IMR-90 (cell line): ENCODE data around the gene CACNA1G. TPM values are rescaled to one million over a fixed set of nuclear protein-coding genes. Genes with fewer than 3 reads are reported as not detected.

Experiments
- ATAC-seq: fragments of 200-7000 bp; cut with Tn5 transposase; 2 replicates; pipeline ENCODE4 v1.9.1; 2020; ENCODE audit warnings: low read depth, mild to moderate bottlenecking, moderate library complexity
- BruUV-seq: library from RNA; stranded (reverse); fragments of 400-500 nt; replicated peaks from 2 replicates; lab custom pipeline; 2021; lab: Mats Ljungman, UMichigan
- CTCF ChIA-PET: fragments of 300-600 bp; formaldehyde crosslinking; extraction: SDS; loops from one replicate; lab custom pipeline; 2021; ENCODE audit warnings: antibody characterized with exemption; lab: Yijun Ruan, JAX
- POLR2A ChIA-PET: fragments of 300-600 bp; sonication (Branson Sonifier 250); formaldehyde crosslinking; loops from one replicate; lab custom pipeline; 2022; ENCODE audit warnings: antibody characterized with exemption; ENCODE audit not compliant: unreplicated experiment; lab: Charles Lee
- DNase-seq: peaks from one replicate; pipeline ENCODE4 v3.0.0; 2013
- H2AFZ ChIP-seq: replicated peaks from 2 replicates; pipeline ENCODE3; 2013; ENCODE audit warnings: low read length, mild to moderate bottlenecking; ENCODE audit not compliant: poor library complexity
- H2AK5ac ChIP-seq: 2 replicates; pipeline ENCODE4 v1.6.1; 2013; ENCODE audit warnings: low read depth, low read length, inconsistent platforms
- H2AK9ac ChIP-seq: replicated peaks from 2 replicates; pipeline ENCODE3; 2013; ENCODE audit warnings: mild to moderate bottlenecking, low read depth, low read length, moderate library complexity; ENCODE audit not compliant: poor library complexity
- H2BK120ac ChIP-seq: 2 replicates; pipeline ENCODE4 v1.6.1; 2013; ENCODE audit warnings: low read depth, low read length, inconsistent platforms
- H2BK15ac ChIP-seq: 3 replicates; pipeline ENCODE4 v1.6.1; 2013; ENCODE audit warnings: low read depth, low read length, inconsistent platforms
- H2BK20ac ChIP-seq: 2 replicates; pipeline ENCODE4 v1.6.1; 2013; ENCODE audit warnings: low read depth, mild to moderate bottlenecking, inconsistent platforms, low read length, moderate library complexity
- H2BK5ac ChIP-seq: 2 replicates; pipeline ENCODE4 v1.6.1; 2013; ENCODE audit warnings: mild to moderate bottlenecking, low read depth, low read length, inconsistent platforms; ENCODE audit not compliant: poor library complexity, severe bottlenecking
- H3K14ac ChIP-seq: replicated peaks from 2 replicates; pipeline ENCODE4 v1.6.1; 2013; ENCODE audit warnings: low read depth, low read length, inconsistent platforms
- H3K18ac ChIP-seq: 2 replicates; pipeline ENCODE4 v1.6.1; 2013; ENCODE audit warnings: low read depth, low read length, control low read depth
- H3K23ac ChIP-seq: 2 replicates; pipeline ENCODE4 v1.6.1; 2013; ENCODE audit warnings: low read depth, low read length, inconsistent platforms
- H3K27ac ChIP-seq: 2 replicates; pipeline ENCODE4 v1.5.1; 2013; ENCODE audit warnings: mild to moderate bottlenecking, control low read depth, low read length; ENCODE audit not compliant: insufficient read depth
- H3K27me3 ChIP-seq: 2 replicates; pipeline ENCODE4 v1.6.1; 2013; ENCODE audit warnings: low read length; ENCODE audit not compliant: control insufficient read depth, insufficient read depth
- H3K36me3 ChIP-seq: 2 replicates; pipeline ENCODE4 v1.6.1; 2013; ENCODE audit warnings: low read length, mixed read lengths; ENCODE audit not compliant: control insufficient read depth, insufficient read depth
- H3K4ac ChIP-seq: 2 replicates; pipeline ENCODE4 v1.6.1; 2013; ENCODE audit warnings: low read depth, low read length, inconsistent platforms
- H3K4me1 ChIP-seq: 2 replicates; pipeline ENCODE4 v1.6.1; 2013; ENCODE audit warnings: low read length, mixed read lengths; ENCODE audit not compliant: control insufficient read depth, insufficient read depth
- H3K4me2 ChIP-seq: 2 replicates; pipeline ENCODE4 v1.6.1; 2013; ENCODE audit warnings: low read depth, mild to moderate bottlenecking, control low read depth, low read length, moderate library complexity
- H3K4me3 ChIP-seq: 2 replicates; pipeline ENCODE4 v1.5.1; 2013; ENCODE audit warnings: low read depth, mild to moderate bottlenecking, control low read depth, low read length, moderate library complexity; ENCODE audit not compliant: insufficient read depth
- H3K56ac ChIP-seq: 2 replicates; pipeline ENCODE4 v1.6.1; 2013; ENCODE audit warnings: low read length, inconsistent platforms; ENCODE audit not compliant: insufficient read depth; ENCODE audit errors: extremely low read depth
- H3K79me1 ChIP-seq, 2 experiments: 2 replicates each; pipeline ENCODE4 v1.6.1; 2013; ENCODE audit warnings: low read length in 2 of 2, inconsistent platforms in 1 of 2, low read depth in 1 of 2
- H3K9ac ChIP-seq: 2 replicates; pipeline ENCODE4 v1.6.1; 2013; ENCODE audit warnings: low read depth, low read length, control low read depth
- H3K9me1 ChIP-seq: 2 replicates; pipeline ENCODE4 v1.6.1; 2013; ENCODE audit warnings: low read length, inconsistent platforms; ENCODE audit not compliant: insufficient read depth
- H3K9me3 ChIP-seq: 2 replicates; pipeline ENCODE4 v1.6.1; 2013; ENCODE audit warnings: low read length; ENCODE audit not compliant: control insufficient read depth, insufficient read depth
- H4K20me1 ChIP-seq: 2 replicates; pipeline ENCODE4 v1.6.1; 2013; ENCODE audit warnings: low read length, inconsistent platforms; ENCODE audit not compliant: insufficient read depth
- H4K5ac ChIP-seq: 2 replicates; pipeline ENCODE4 v1.6.1; 2013; ENCODE audit warnings: mild to moderate bottlenecking, low read depth, low read length, control low read depth
- H4K8ac ChIP-seq, 2 experiments: 2 replicates each; pipeline ENCODE4 v1.6.1; 2013; ENCODE audit warnings: low read depth in 2 of 2, low read length in 2 of 2, control low read depth in 1 of 2, inconsistent platforms in 1 of 2
- H4K91ac ChIP-seq: 2 replicates; pipeline ENCODE4 v1.6.1; 2013; ENCODE audit warnings: low read depth, low read length, inconsistent platforms; ENCODE audit not compliant: insufficient read depth
- BHLHE40 ChIP-seq: fragments of 150-350 bp; IDR thresholded peaks from 2 replicates; pipeline ENCODE4 v1.6.1; 2016; ENCODE audit warnings: mild to moderate bottlenecking, low read depth, low read length
- CEBPB ChIP-seq: IDR thresholded peaks from 2 replicates; pipeline ENCODE4 v1.6.1; 2012; ENCODE audit warnings: low read depth, low read length, improper control_type of control experiment
- CTCF ChIP-seq: conservative IDR thresholded peaks from 2 replicates; pipeline ENCODE4 v1.5.1; 2012; ENCODE audit warnings: mild to moderate bottlenecking, low read depth, low read length, improper control_type of control experiment
- FOS ChIP-seq: fragments of 150-350 bp; IDR thresholded peaks from 2 replicates; pipeline ENCODE4 v1.6.1; 2016; ENCODE audit warnings: low read depth, low read length
- MAFK ChIP-seq: IDR thresholded peaks from 2 replicates; pipeline ENCODE4 v1.6.1; 2012; ENCODE audit warnings: low read depth, low read length, improper control_type of control experiment
- MAZ ChIP-seq: IDR thresholded peaks from 2 replicates; pipeline ENCODE4 v1.6.1; 2012; ENCODE audit warnings: low read depth, mild to moderate bottlenecking, low read length, improper control_type of control experiment, moderate library complexity, borderline replicate concordance
- RAD21 ChIP-seq: IDR thresholded peaks from 2 replicates; pipeline ENCODE4 v1.6.1; 2012; ENCODE audit warnings: low read length, improper control_type of control experiment
- RCOR1 ChIP-seq: IDR thresholded peaks from 2 replicates; pipeline ENCODE4 v1.6.1; 2012; ENCODE audit warnings: mild to moderate bottlenecking, low read length, improper control_type of control experiment; ENCODE audit not compliant: insufficient replicate concordance
- RFX5 ChIP-seq: IDR thresholded peaks from 2 replicates; pipeline ENCODE4 v1.8.0; 2012; ENCODE audit warnings: low read depth, mild to moderate bottlenecking, low read length, moderate library complexity
- SMC3 ChIP-seq: fragments of 150-350 bp; IDR thresholded peaks from 2 replicates; pipeline ENCODE4 v1.6.1; 2016; ENCODE audit warnings: low read depth, mild to moderate bottlenecking, antibody characterized with exemption, low read length, moderate library complexity
- USF2 ChIP-seq: fragments of 150-350 bp; IDR thresholded peaks from 2 replicates; pipeline ENCODE4 v1.6.1; 2017; ENCODE audit warnings: mild to moderate bottlenecking, antibody characterized with exemption, low read length, low read depth
- WGBS, 2 experiments: methylation state at CpG; one replicate each; pipeline versions ENCODE4 v1.1.5 to v1.1.7; 2013; ENCODE audit warnings: missing lambda C conversion rate in 2 of 2; ENCODE audit not compliant: insufficient read length in 1 of 2; ENCODE audit errors: extremely low coverage in 2 of 2; 5-methylcytosine and 5-hydroxymethylcytosine counted together
- dilution Hi-C: fragments of 300-500 bp; cut with HindIII; formaldehyde crosslinking; loops from one replicate; pipeline ENCODE4 v1.14.3; 2018; ENCODE audit warnings: low sequenced_read_pairs; ENCODE audit not compliant: unreplicated experiment
- in situ Hi-C: fragments of 300-500 bp; cut with MboI; formaldehyde crosslinking; loops from 3 replicates; pipeline ENCODE4 v1.14.3; 2019; ENCODE audit warnings: low sequenced_read_pairs, inconsistent platforms, mixed read lengths
- intact Hi-C: fragments of 100-400 bp; cut with micrococcal nuclease; formaldehyde crosslinking; loops from 2 replicates; pipeline ENCODE4 v1.10.0; 2022
- polyA plus RNA-seq, 3 experiments: library from polyadenylated mRNA; depleted of rRNA; stranded (reverse); fragments of >200 nt; gene quantifications; 2 replicates each; pipeline ENCODE4 v1.2.3, GENCODE V29; 2012; ENCODE audit warnings: low replicate concordance in 1 of 3
- total RNA-seq: library from RNA; depleted of rRNA; stranded (reverse); fragments of >200 nt; gene quantifications from 2 replicates; pipeline ENCODE4 v1.2.3, GENCODE V29; 2012
- TF ChIP-seq, protein P1 (sequence below): fragments of 150-350 bp; IDR thresholded peaks from 2 replicates; pipeline ENCODE4 v1.6.1; 2016; ENCODE audit warnings: low read depth, mild to moderate bottlenecking, low read length, moderate library complexity, borderline replicate concordance

The CACNA1G gene
- total and polyA plus RNA-seq, 2 of the 4 experiments (the other 2 are of a cell fraction), result under 0.01 to 0.03 TPM

GRCh38 chr17:50630524-50631194 lies 70.1 kb downstream of the CACNA1G start:
- DNase-seq, result no peak
- peaks cover 6% of the 10 kb centered on the region; the same call in 1 of the 2 replicates for H3K9me1 ChIP-seq
- no peaks in the 10 kb centered on the region for H3K36me3 ChIP-seq
- H3K27me3 ChIP-seq, result peaks cover 12% of the 10 kb centered on the region; the same call in 1 of the 2 replicates
- no peaks in the 10 kb centered on the region for H3K9me3 ChIP-seq
- no peak overlapping the region for H3K56ac ChIP-seq
- H2AK5ac ChIP-seq, result peak overlapping the region; percentile 70; the same call in 1 of the 2 replicates
- no peak overlapping the region for H3K4me3 ChIP-seq
- H2BK5ac ChIP-seq, result no peak overlapping the region
- no peak overlapping the region for H4K5ac ChIP-seq
- H4K8ac ChIP-seq, result no peak overlapping the region; a peak in 1 of 4 replicates
- H3K14ac ChIP-seq, result no peak overlapping the region
- no peaks in the 10 kb centered on the region for H4K20me1 ChIP-seq
- in situ Hi-C loops (no loop called here), dilution Hi-C loops (no loop called here), intact Hi-C loops (no loop called here)
- H3K79me1 ChIP-seq, result peaks cover 4 to 7% of the 10 kb centered on the region in 2 experiments; a peak in 3 of 4 replicates
- no peak overlapping the region for H3K9ac ChIP-seq
- H2AFZ ChIP-seq, result peak overlapping the region; percentile 65
- H4K91ac ChIP-seq, result no peak overlapping the region
- TF ChIP-seq MAZ (no peak), CEBPB (no peak), CTCF (peak; percentile 62), RCOR1 (no peak), RFX5 (no peak), BHLHE40 (no peak), RAD21 (peak; percentile 57), SMC3 (peak; percentile 66; the same call in 1 of the 2 replicates), USF2 (no peak), FOS (no peak), MAFK (no peak)
- TF ChIP-seq, protein P1, sequence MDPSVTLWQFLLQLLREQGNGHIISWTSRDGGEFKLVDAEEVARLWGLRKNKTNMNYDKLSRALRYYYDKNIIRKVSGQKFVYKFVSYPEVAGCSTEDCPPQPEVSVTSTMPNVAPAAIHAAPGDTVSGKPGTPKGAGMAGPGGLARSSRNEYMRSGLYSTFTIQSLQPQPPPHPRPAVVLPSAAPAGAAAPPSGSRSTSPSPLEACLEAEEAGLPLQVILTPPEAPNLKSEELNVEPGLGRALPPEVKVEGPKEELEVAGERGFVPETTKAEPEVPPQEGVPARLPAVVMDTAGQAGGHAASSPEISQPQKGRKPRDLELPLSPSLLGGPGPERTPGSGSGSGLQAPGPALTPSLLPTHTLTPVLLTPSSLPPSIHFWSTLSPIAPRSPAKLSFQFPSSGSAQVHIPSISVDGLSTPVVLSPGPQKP, result no peak
- no peak overlapping the region for H2BK120ac ChIP-seq
- peak; percentile 10; the same call in 1 of the 2 replicates for ATAC-seq
- no peak overlapping the region for H3K4me2 ChIP-seq
- H3K4me1 ChIP-seq, result peaks cover 14% of the 10 kb centered on the region
- ChIA-PET CTCF (interaction anchor here (0.6 to 0.8 kb wide), 2 partner anchors 64 to 87 kb away, joined by 3 read pairs; no protein-coding TSS in a partner anchor), POLR2A (no interaction called here)
- no peak overlapping the region for H3K23ac ChIP-seq
- peak overlapping the region; percentile 29; the same call in 1 of the 2 replicates for H3K4ac ChIP-seq
- no peak overlapping the region for H2BK15ac ChIP-seq
- H2AK9ac ChIP-seq, result peak overlapping the region; percentile 71
- H2BK20ac ChIP-seq, result no peak overlapping the region
- H3K27ac ChIP-seq, result no peak overlapping the region
- WGBS, 2 experiments, result 85% methylated on average over 5 of the region's 7 CpGs; no CpG with 5 or more reads in 1 of the 2 experiments
- no peak overlapping the region for H3K18ac ChIP-seq
- no TSS peak for BruUV-seq
